ENCODE measurements around the gene THOC1. TPM values are rescaled to one million over a fixed set of nuclear protein-coding genes. Genes with fewer than 3 reads are reported as not detected.

The THOC1 gene
- total RNA-seq, 4 donors from 2014 or later = 17.1 to 84.4 (median 28.9) TPM

Other genes starting within 250 kb of the THOC1 start
- gene TUBB8B, start 218.4 kb downstream of the THOC1 start, total RNA-seq = under 1 TPM in 1 of 4 donors, not detected in 3; 0.78 TPM
- gene USP14, start 109.5 kb downstream of the THOC1 start, total RNA-seq = 10 to 100 TPM; 25.7 to 40.2 (median 29.8) TPM
- gene COLEC12, start 232.7 kb upstream of the THOC1 start, total RNA-seq = 10 to 100 TPM; 21.2 to 40.1 (median 37.1) TPM